HG03460 (cell line): ENCODE results near the gene RHOB.
"Not testable (repeated sequence)": the region's sequence is repeated elsewhere in the genome, so short reads cannot be mapped to it uniquely, and the experiment has no call there.

Experiments
- ATAC-seq: cut with Tn5 transposase; IDR thresholded peaks from one replicate; pipeline ENCODE4 v1.9.1; 2021; ENCODE audit not compliant: unreplicated experiment

RHOB gene

GRCh38 chr2:20451761-20452499, 5.1 kb downstream of the RHOB start:
- ATAC-seq = no peak

- no peak for ATAC-seq
Observed at GRCh38 chr2:20452551-20452950, 5.7 kb downstream of the RHOB start.

- ATAC-seq = no peak
Observed at GRCh38 chr2:20453087-20453486, 6.2 kb downstream of the RHOB start.

- ATAC-seq = no peak
Observed at GRCh38 chr2:20454036-20454981, 7.4 kb downstream of the RHOB start.

GRCh38 chr2:20455076-20455587, 8.3 kb downstream of the RHOB start:
- ATAC-seq = no peak

GRCh38 chr2:20456116-20456571, 9.3 kb downstream of the RHOB start:
- ATAC-seq = no peak

- ATAC-seq = no peak
Observed at GRCh38 chr2:20456636-20457426, 10.0 kb downstream of the RHOB start.

- no peak for ATAC-seq
Observed at GRCh38 chr2:20457661-20458630, 11.1 kb downstream of the RHOB start.

GRCh38 chr2:20458737-20459484, 12.0 kb downstream of the RHOB start:
- ATAC-seq = not testable (repeated sequence)

GRCh38 chr2:20465716-20466394, 19.0 kb downstream of the RHOB start:
- ATAC-seq = no peak

- ATAC-seq = no peak
Observed at GRCh38 chr2:20467789-20468548, 21.1 kb downstream of the RHOB start.

GRCh38 chr2:20468549-20469500, 22.0 kb downstream of the RHOB start:
- no peak for ATAC-seq

- no peak for ATAC-seq
Observed at GRCh38 chr2:20469595-20469994, 22.7 kb downstream of the RHOB start.

- ATAC-seq = no peak
Observed at GRCh38 chr2:20470211-20470610, 23.3 kb downstream of the RHOB start.

GRCh38 chr2:20471148-20471547, 24.3 kb downstream of the RHOB start:
- no peak for ATAC-seq

- ATAC-seq = no peak
Observed at GRCh38 chr2:20471902-20472559, 25.2 kb downstream of the RHOB start.
